Activated B cell treated with CpG ODN at 0.5 μM for 24 hours (primary cell): ENCODE data around the gene BAZ1A. TPM values are rescaled to one million over a fixed set of nuclear protein-coding genes. Genes with fewer than 3 reads are reported as not detected.

ENCODE experiments used
- ATAC-seq: fragments of 200-7000 bp; cut with Tn5 transposase; one replicate; pipeline ENCODE4 v1.10.0; 2021; ENCODE audit warnings: low read depth, mild to moderate bottlenecking, moderate library complexity
- CTCF ChIA-PET: fragments of 350-600 bp; sonication (Branson Sonifier 250); formaldehyde crosslinking; loops from one replicate; lab custom pipeline; 2021; ENCODE audit warnings: antibody characterized with exemption; lab: Charles Lee
- POLR2A ChIA-PET: fragments of 350-600 bp; sonication (Branson Sonifier 250); formaldehyde crosslinking; loops from one replicate; lab custom pipeline; 2021; ENCODE audit warnings: antibody characterized with exemption; lab: Charles Lee
- DNase-seq: peaks from one replicate; pipeline ENCODE4 v3.0.0; 2022
- H3K27ac Mint-ChIP-seq: one replicate; pipeline ENCODE4 v1.8.0; 2020; ENCODE audit warnings: mixed read lengths
- H3K27me3 Mint-ChIP-seq: one replicate; pipeline ENCODE4 v1.8.0; 2021; ENCODE audit warnings: mixed read lengths
- H3K36me3 Mint-ChIP-seq: one replicate; pipeline ENCODE4 v1.8.0; 2021; ENCODE audit warnings: low read depth, mixed read lengths
- H3K4me1 Mint-ChIP-seq: one replicate; pipeline ENCODE4 v1.8.0; 2021; ENCODE audit warnings: mixed read lengths
- H3K4me3 Mint-ChIP-seq: one replicate; pipeline ENCODE4 v1.8.0; 2020; ENCODE audit warnings: mild to moderate bottlenecking, mixed read lengths
- H3K9me3 Mint-ChIP-seq: one replicate; pipeline ENCODE4 v1.8.0; 2020; ENCODE audit warnings: mixed read lengths
- CTCF ChIP-seq: fragments of 200-600 bp; IDR thresholded peaks from one replicate; pipeline ENCODE4 v1.8.0; 2022; ENCODE audit warnings: antibody characterized with exemption, mild to moderate bottlenecking
- intact Hi-C: fragments of 100-400 bp; cut with micrococcal nuclease; formaldehyde crosslinking; loops from one replicate; pipeline ENCODE4 v1.15.1; 2024
- total RNA-seq: library from RNA; stranded (reverse); gene quantifications from 2 replicates; pipeline ENCODE4 v1.2.3, GENCODE V29; 2022

The BAZ1A gene
- total RNA-seq, 1 donor from 2014 or later: 55.9 TPM

GRCh38 chr14:34867199-34867598 lies 8.0 kb downstream of the BAZ1A start:
- no peak overlapping the region for H3K4me3 Mint-ChIP-seq
- H3K4me1 Mint-ChIP-seq: peaks cover 45% of the 10 kb centered on the region
- no peak for TF ChIP-seq CTCF
- no peaks in the 10 kb centered on the region for H3K9me3 Mint-ChIP-seq
- H3K27ac Mint-ChIP-seq: peak overlapping the region; percentile 33
- intact Hi-C loops: no loop called here
- ChIA-PET POLR2A (no interaction called here), CTCF (interaction anchor here (0.8 to 1.1 kb wide), 2 partner anchors 10 to 144 kb away, joined by 3 to 4 read pairs; no protein-coding TSS in a partner anchor)
- no peaks in the 10 kb centered on the region for H3K27me3 Mint-ChIP-seq
- ATAC-seq (no peak), DNase-seq (no peak)
- H3K36me3 Mint-ChIP-seq: peaks cover 38% of the 10 kb centered on the region

- H3K9me3 Mint-ChIP-seq: no peaks in the 10 kb centered on the region
- peaks cover 36% of the 10 kb centered on the region for H3K4me1 Mint-ChIP-seq
- POLR2A ChIA-PET: interaction anchor here (0.5 kb wide), 1 partner anchor 536 kb away, joined by 3 read pairs; no protein-coding TSS in a partner anchor
- no peak for ATAC-seq
- CTCF ChIA-PET: no interaction called here
- intact Hi-C loops: no loop called here
- no peak overlapping the region for H3K27ac Mint-ChIP-seq
- H3K4me3 Mint-ChIP-seq: no peak overlapping the region
- no peak for TF ChIP-seq CTCF
- H3K27me3 Mint-ChIP-seq: no peaks in the 10 kb centered on the region
- H3K36me3 Mint-ChIP-seq: peaks cover 41% of the 10 kb centered on the region
- DNase-seq: no peak
Measured at GRCh38 chr14:34865889-34866574, 9.1 kb downstream of the BAZ1A start.

GRCh38 chr14:34863844-34864243 lies 11.3 kb downstream of the BAZ1A start:
- CTCF ChIA-PET: no interaction called here
- Mint-ChIP-seq H3K4me3 (no peak overlapping the region), H3K9me3 (no peaks in the 10 kb centered on the region), H3K36me3 (peaks cover 42% of the 10 kb centered on the region), H3K27ac (no peak overlapping the region), H3K27me3 (no peaks in the 10 kb centered on the region), H3K4me1 (peaks cover 20% of the 10 kb centered on the region)
- intact Hi-C loops: no loop called here
- POLR2A ChIA-PET: interaction anchor here (1.3 kb wide), 1 partner anchor 9 kb away, joined by 7 read pairs; no protein-coding TSS in a partner anchor
- ATAC-seq: no peak
- no peak for TF ChIP-seq CTCF
- no peak for DNase-seq

- H3K9me3 Mint-ChIP-seq: no peaks in the 10 kb centered on the region
Measured at GRCh38 chr14:34858765-34859164, 16.4 kb downstream of the BAZ1A start.

More at GRCh38 chr14:34858765-34859164, 16.4 kb downstream of the BAZ1A start:
- H3K27me3 Mint-ChIP-seq: no peaks in the 10 kb centered on the region
- TF ChIP-seq CTCF: no peak
- peaks cover 54% of the 10 kb centered on the region for H3K36me3 Mint-ChIP-seq
- intact Hi-C loops: no loop called here
- H3K4me1 Mint-ChIP-seq: peaks cover 10% of the 10 kb centered on the region
- ATAC-seq (no peak), DNase-seq (no peak)
- CTCF ChIA-PET: no interaction called here
- no peak overlapping the region for H3K27ac Mint-ChIP-seq
- POLR2A ChIA-PET: no interaction called here
- no peak overlapping the region for H3K4me3 Mint-ChIP-seq
